ENCODE results near the gene GPR149. TPM values are rescaled to one million over a fixed set of nuclear protein-coding genes. Genes with fewer than 3 reads are reported as not detected.

The GPR149 gene
- total RNA-seq, 1 donor from 2014 or later: not detected

GRCh38 chr3:154345422-154346122 is 84.4 kb downstream of the GPR149 start:
- no peak for DNase-seq

GRCh38 chr3:154338570-154338969 is 91.4 kb downstream of the GPR149 start:
- DNase-seq: no peak

GRCh38 chr3:154338008-154338407 is 92.0 kb downstream of the GPR149 start:
- DNase-seq: no peak

- peak; percentile 67 for DNase-seq
These were observed 95.0 kb downstream of the GPR149 start for GRCh38 chr3:154334973-154335420.

GRCh38 chr3:154327871-154328270 is 102.1 kb downstream of the GPR149 start:
- no peak for DNase-seq

GRCh38 chr3:154324919-154325318 is 105.1 kb downstream of the GPR149 start:
- DNase-seq: no peak

- DNase-seq: peak; percentile 94
These were observed 105.9 kb downstream of the GPR149 start, which contains the start of gene DHX36 for GRCh38 chr3:154323891-154324738. Gene DHX36 (minus strand): TSS chr3:154324487. CDS start chr3:154324416, 71 bp downstream.

GRCh38 chr3:154316974-154317767 is 112.8 kb downstream of the GPR149 start:
- DNase-seq: peak; percentile 16

- DNase-seq: no peak
These were observed 115.8 kb downstream of the GPR149 start for GRCh38 chr3:154314152-154314551.

- DNase-seq: peak; percentile 11
These were observed 119.2 kb downstream of the GPR149 start for GRCh38 chr3:154310840-154311239.

GRCh38 chr3:154307363-154307762 is 122.6 kb downstream of the GPR149 start:
- DNase-seq: no peak

GRCh38 chr3:154304936-154305335 is 125.1 kb downstream of the GPR149 start:
- no peak for DNase-seq

- DNase-seq: no peak
These were observed 125.7 kb downstream of the GPR149 start for GRCh38 chr3:154304116-154304786.

- DNase-seq: no peak
These were observed 128.4 kb downstream of the GPR149 start for GRCh38 chr3:154301561-154301960.

GRCh38 chr3:154294016-154294415 is 136.0 kb downstream of the GPR149 start:
- DNase-seq: no peak

- no peak for DNase-seq
These were observed 139.8 kb downstream of the GPR149 start for GRCh38 chr3:154290187-154290586.

Other genes starting within 250 kb of the GPR149 start
- 29.3 and 75.2 TPM in 2 replicates for gene DHX36, start 105.7 kb downstream of the GPR149 start, total RNA-seq

All from dermis blood vessel endothelial cell (primary cell).